Hepatocyte (in vitro differentiated cells): ENCODE results near the gene EIPR1.

Experiments
- EZH2 ChIP-seq: fragments of 200-600 bp; sonication (generic); IDR thresholded peaks from 2 replicates; pipeline ENCODE4 v1.6.1; 2016; ENCODE audit warnings: antibody characterized with exemption, mild to moderate bottlenecking, borderline replicate concordance
- EZH2phosphoT487 ChIP-seq: fragments of 200-600 bp; sonication (generic); IDR thresholded peaks from one replicate; pipeline ENCODE4 v1.6.1; 2018; ENCODE audit warnings: antibody characterized with exemption, mild to moderate bottlenecking, low read depth, moderate library complexity; ENCODE audit not compliant: unreplicated experiment, severe bottlenecking
- TF ChIP-seq, protein P1 (sequence below): fragments of 200-600 bp; sonication (generic); IDR thresholded peaks from 2 replicates; pipeline ENCODE4 v1.5.1; 2016; ENCODE audit warnings: antibody characterized with exemption, mild to moderate bottlenecking; ENCODE audit not compliant: poor library complexity

- TF ChIP-seq, protein P1, sequence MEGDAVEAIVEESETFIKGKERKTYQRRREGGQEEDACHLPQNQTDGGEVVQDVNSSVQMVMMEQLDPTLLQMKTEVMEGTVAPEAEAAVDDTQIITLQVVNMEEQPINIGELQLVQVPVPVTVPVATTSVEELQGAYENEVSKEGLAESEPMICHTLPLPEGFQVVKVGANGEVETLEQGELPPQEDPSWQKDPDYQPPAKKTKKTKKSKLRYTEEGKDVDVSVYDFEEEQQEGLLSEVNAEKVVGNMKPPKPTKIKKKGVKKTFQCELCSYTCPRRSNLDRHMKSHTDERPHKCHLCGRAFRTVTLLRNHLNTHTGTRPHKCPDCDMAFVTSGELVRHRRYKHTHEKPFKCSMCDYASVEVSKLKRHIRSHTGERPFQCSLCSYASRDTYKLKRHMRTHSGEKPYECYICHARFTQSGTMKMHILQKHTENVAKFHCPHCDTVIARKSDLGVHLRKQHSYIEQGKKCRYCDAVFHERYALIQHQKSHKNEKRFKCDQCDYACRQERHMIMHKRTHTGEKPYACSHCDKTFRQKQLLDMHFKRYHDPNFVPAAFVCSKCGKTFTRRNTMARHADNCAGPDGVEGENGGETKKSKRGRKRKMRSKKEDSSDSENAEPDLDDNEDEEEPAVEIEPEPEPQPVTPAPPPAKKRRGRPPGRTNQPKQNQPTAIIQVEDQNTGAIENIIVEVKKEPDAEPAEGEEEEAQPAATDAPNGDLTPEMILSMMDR, result no peak
- no peak for TF ChIP-seq EZH2
- no peak for TF ChIP-seq EZH2phosphoT487
These were observed 192.4 kb downstream of the EIPR1 start for GRCh38 chr2:3185256-3185655.
